Esophagus (tissue), 2 donors: ENCODE data around the gene RGS18. TPM values are rescaled to one million over a fixed set of nuclear protein-coding genes. Genes with fewer than 3 reads are reported as not detected.

Experiments used
- H3K27ac ChIP-seq, 2 donors: one replicate each; pipeline ENCODE4 v1.5.1; 2013; ENCODE audit warnings: low read depth in 2 of 2, mild to moderate bottlenecking in 2 of 2, inconsistent platforms in 1 of 2, low read length in 1 of 2, moderate library complexity in 1 of 2
- H3K27me3 ChIP-seq, 2 donors: one replicate each; pipeline ENCODE4 v1.6.1; 2013; ENCODE audit warnings: low read length in 2 of 2, control low read depth in 1 of 2, mild to moderate bottlenecking in 1 of 2; ENCODE audit not compliant: insufficient read depth in 2 of 2, control insufficient read depth in 1 of 2
- H3K36me3 ChIP-seq, 2 donors: one replicate each; pipeline ENCODE4 v1.6.1; 2013; ENCODE audit warnings: low read length in 1 of 2; ENCODE audit not compliant: control insufficient read depth in 2 of 2, insufficient read depth in 2 of 2
- H3K4me1 ChIP-seq, 2 donors: one replicate each; pipeline ENCODE4 v1.6.1; 2013; ENCODE audit warnings: low read length in 1 of 2; ENCODE audit not compliant: control insufficient read depth in 2 of 2, insufficient read depth in 2 of 2
- H3K4me3 ChIP-seq, 2 donors: one replicate each; pipeline ENCODE4 v1.5.1; 2013; ENCODE audit warnings: low read length in 2 of 2, mild to moderate bottlenecking in 2 of 2, low read depth in 1 of 2, moderate library complexity in 1 of 2
- H3K9me3 ChIP-seq, 2 donors: one replicate each; pipeline ENCODE4 v1.6.1; 2013; ENCODE audit warnings: mild to moderate bottlenecking in 2 of 2, low read depth in 1 of 2, low read length in 1 of 2, moderate library complexity in 1 of 2; ENCODE audit not compliant: control insufficient read depth in 2 of 2, insufficient read depth in 1 of 2
- WGBS, 2 donors: extraction: QIAGEN DNeasy Blood & Tissue Kit; methylation state at CpG; one replicate each; pipeline ENCODE4 v1.1.7; 2013; 5-methylcytosine and 5-hydroxymethylcytosine counted together
- polyA plus RNA-seq, 2 donors: library from polyadenylated mRNA; stranded (reverse); fragments of 200-250 nt; gene quantifications; one replicate each; pipeline ENCODE4 v1.2.3, GENCODE V29; 2013
- donor health status: healthy with polysubstance abuse.
- donor health status: Bipolar disorder and iron deficiency.

The RGS18 gene
- polyA plus RNA-seq, 2 donors = 0.29 to 0.41 TPM

GRCh38 chr1:192131914-192132313 lies 26.3 kb upstream of the RGS18 start:
- Histone ChIP-seq H3K9me3 (no peaks in the 10 kb centered on the region), H3K4me3 (no peak overlapping the region)
- WGBS, 2 donors = 48 to 50% methylated on average over 4 of the region's 4 CpGs

DNA sequence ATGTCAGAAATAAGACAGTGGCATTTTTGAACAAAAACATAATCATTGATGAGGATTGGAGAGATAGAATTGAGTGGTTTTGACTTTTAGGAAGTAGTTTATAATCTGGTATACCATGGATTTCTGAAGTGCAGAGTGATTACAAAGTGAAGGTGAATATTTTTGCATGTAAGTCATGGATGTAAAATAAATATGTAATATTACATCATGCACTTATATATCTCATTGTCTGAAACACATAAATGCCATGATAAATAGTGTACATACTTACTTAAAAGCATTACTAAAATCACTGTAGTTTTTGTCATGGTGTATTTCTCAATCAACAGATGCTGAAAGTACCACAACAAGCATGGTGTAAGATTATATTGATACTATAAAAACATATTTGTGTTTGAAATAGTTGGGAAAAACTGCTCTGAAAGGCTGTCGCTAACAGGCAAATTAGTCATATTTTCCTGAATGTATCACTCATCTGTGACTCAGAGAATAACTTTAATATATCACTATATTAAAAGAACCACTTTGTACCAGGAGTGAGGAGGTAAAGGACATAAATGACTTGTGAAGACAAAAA lies 24.8 kb upstream of the RGS18 start:
- WGBS, 2 donors = 71 to 75% methylated on average over 1 of the region's 1 CpG
- no peaks in the 10 kb centered on the region for H3K4me1 ChIP-seq
- no peak overlapping the region for H3K27ac ChIP-seq

More at GRCh38 chr1:192131914-192132313, 26.3 kb upstream of the RGS18 start:
- Histone ChIP-seq H3K4me1 (no peaks in the 10 kb centered on the region), H3K36me3 (no peaks in the 10 kb centered on the region), H3K27me3 (no peaks in the 10 kb centered on the region), H3K27ac (no peak overlapping the region)

DNA sequence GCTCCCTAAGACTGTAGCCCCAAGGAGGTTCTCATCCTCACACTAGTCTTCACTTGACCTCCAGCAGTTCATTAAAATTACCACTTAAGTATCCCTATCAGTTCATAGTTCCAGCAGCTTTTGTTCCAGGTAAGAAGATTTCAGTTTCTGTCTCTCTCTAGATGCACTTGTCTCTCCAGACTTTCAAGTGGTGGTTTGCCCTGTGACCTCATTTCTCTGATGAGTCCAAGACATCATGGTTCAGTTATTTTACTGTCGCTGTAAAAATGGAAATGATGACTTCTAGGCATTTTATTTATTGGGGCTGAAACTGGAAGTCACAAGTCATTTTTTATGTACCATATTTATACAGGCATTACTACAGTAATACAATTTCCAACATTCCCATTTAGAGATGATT lies 17.9 kb upstream of the RGS18 start:
- 81 to 89% methylated on average over 1 of the region's 1 CpG for WGBS, 2 donors
- Histone ChIP-seq H3K36me3 (no peaks in the 10 kb centered on the region), H3K4me3 (no peak overlapping the region), H3K4me1 (no peaks in the 10 kb centered on the region), H3K9me3 (no peaks in the 10 kb centered on the region), H3K27ac (no peak overlapping the region), H3K27me3 (no peaks in the 10 kb centered on the region)

More for the DNA sequence above, 24.8 kb upstream of the RGS18 start:
- Histone ChIP-seq H3K4me3 (no peak overlapping the region), H3K9me3 (no peaks in the 10 kb centered on the region), H3K27me3 (no peaks in the 10 kb centered on the region), H3K36me3 (no peaks in the 10 kb centered on the region)

DNA sequence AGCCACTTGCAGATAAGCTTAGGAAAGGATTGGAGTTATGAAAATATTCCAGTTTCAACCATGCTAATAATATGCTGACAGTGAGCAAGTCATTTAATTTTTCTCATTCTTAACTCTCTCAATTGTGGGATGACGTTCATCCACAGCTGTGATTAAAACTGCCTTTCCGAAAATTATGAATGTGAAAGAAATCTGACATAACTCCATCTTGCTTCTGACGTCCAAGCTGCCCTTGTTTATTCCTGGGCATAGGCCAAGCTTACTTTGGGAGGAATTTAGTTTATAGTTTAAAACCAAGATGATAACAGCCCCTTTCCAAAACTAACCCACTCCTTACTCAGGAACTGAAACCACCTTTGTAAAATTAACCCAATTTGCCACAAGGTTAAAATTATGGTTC lies 11.0 kb upstream of the RGS18 start:
- no peaks in the 10 kb centered on the region for H3K4me1 ChIP-seq
- WGBS, 2 donors = 55 to 64% methylated on average over 3 of the region's 3 CpGs
- H3K4me3 ChIP-seq = no peak overlapping the region
- no peak overlapping the region for H3K27ac ChIP-seq
- H3K27me3 ChIP-seq = no peaks in the 10 kb centered on the region
- H3K36me3 ChIP-seq = no peaks in the 10 kb centered on the region
- H3K9me3 ChIP-seq = no peaks in the 10 kb centered on the region

GRCh38 chr1:192147696-192148095 lies 10.6 kb upstream of the RGS18 start:
- H3K36me3 ChIP-seq = no peaks in the 10 kb centered on the region
- H3K27ac ChIP-seq = no peak overlapping the region
- no peaks in the 10 kb centered on the region for H3K27me3 ChIP-seq
- WGBS, 2 donors = 77 to 79% methylated on average over 1 of the region's 1 CpG
- no peaks in the 10 kb centered on the region for H3K4me1 ChIP-seq
- no peak overlapping the region for H3K4me3 ChIP-seq
- H3K9me3 ChIP-seq = no peaks in the 10 kb centered on the region

DNA sequence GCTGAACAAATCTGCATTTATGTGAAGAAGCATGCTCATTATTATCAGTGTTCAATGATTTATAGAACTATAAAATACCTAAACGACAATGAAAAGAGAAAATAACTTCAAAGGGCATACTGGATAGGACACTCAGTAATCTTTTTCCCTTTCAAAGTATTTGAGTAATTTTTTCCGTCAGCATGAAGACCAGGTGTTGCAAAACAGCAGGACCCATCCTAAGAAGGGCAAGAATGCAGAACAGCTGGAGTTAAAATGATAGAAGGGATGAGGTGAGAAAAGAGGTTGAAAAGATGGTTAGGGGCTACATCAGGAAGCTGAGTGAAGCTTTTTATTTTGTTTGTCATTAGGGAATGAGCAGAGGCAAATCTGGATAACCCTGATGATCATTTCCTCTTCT lies 7.1 kb upstream of the RGS18 start:
- 53 to 58% methylated on average over 2 of the region's 2 CpGs for WGBS, 2 donors
- no peaks in the 10 kb centered on the region for H3K9me3 ChIP-seq
- no peak overlapping the region for H3K27ac ChIP-seq
- no peaks in the 10 kb centered on the region for H3K4me1 ChIP-seq
- no peaks in the 10 kb centered on the region for H3K36me3 ChIP-seq
- H3K4me3 ChIP-seq = no peak overlapping the region
- no peaks in the 10 kb centered on the region for H3K27me3 ChIP-seq

DNA sequence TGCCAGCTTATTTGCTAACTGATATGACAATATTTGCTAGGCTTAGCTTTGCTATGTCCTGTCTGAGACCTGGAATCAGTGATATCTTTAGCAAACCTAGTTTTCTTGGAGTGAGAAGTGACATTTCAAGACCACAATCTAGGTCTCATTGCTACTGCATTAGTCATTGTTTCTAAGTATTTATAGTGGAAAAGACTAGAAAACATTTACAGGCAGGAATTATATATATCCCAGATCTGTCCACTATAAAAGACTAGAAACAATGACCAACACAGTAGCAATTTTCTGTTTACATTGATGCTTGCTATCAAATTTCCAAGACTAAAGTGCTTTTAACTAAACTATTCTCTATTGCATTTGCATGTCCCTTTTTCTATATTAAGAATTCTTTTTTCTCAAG lies 5.0 kb upstream of the RGS18 start:
- Histone ChIP-seq H3K4me3 (no peak overlapping the region), H3K9me3 (no peaks in the 10 kb centered on the region), H3K36me3 (no peaks in the 10 kb centered on the region), H3K4me1 (no peaks in the 10 kb centered on the region), H3K27me3 (no peaks in the 10 kb centered on the region), H3K27ac (no peak overlapping the region)

GRCh38 chr1:192157067-192157466 lies 1.2 kb upstream of the RGS18 start:
- H3K27me3 ChIP-seq = no peaks in the 10 kb centered on the region
- H3K27ac ChIP-seq = no peak overlapping the region
- no peaks in the 10 kb centered on the region for H3K9me3 ChIP-seq
- H3K36me3 ChIP-seq = no peaks in the 10 kb centered on the region
- no peaks in the 10 kb centered on the region for H3K4me1 ChIP-seq
- H3K4me3 ChIP-seq = no peak overlapping the region

DNA sequence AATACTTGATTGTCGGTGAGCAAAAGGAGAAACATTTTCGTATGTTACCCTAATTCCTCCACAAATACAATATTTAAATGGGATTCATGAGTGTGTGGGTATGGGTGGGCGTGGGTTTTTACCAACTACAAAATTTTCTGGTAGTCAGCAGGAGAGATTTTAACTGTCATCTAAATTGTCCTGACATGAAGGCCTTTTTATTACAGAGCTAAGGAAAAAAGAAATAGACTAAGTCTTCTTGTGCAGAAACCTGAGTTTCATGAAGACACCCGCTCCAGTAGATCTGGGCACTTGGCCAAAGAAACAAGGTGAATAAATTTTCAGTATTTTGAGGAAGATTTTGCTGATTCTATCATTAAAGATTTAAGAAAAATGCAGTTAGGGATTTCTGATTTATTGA lies 752 bp downstream of the RGS18 start:
- WGBS, 2 donors = 58 to 61% methylated on average over 4 of the region's 4 CpGs
- H3K27me3 ChIP-seq = no peaks in the 10 kb centered on the region
- no peak overlapping the region for H3K4me3 ChIP-seq
- no peaks in the 10 kb centered on the region for H3K9me3 ChIP-seq
- no peak overlapping the region for H3K27ac ChIP-seq
- no peaks in the 10 kb centered on the region for H3K36me3 ChIP-seq
- no peaks in the 10 kb centered on the region for H3K4me1 ChIP-seq

DNA sequence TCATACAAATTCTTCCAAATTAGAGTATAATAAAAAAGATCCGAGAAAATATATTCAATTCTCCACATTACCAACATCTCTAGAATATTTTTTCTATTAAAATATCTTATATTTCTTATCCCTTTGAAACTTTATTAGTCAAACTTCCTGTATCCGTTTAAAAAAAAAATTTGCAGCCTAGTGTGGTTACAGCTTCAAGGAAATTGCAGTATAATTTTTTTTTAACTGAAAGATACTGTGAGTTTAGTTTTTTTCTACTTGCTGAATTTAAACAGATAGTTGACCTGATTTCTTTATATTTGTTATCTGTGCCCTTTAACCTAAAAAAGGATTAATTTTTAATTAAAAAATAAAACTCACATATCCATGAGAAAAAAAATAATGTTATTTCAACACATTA lies 1.5 kb downstream of the RGS18 start:
- no peak overlapping the region for H3K27ac ChIP-seq
- WGBS, 2 donors = 62 to 66% methylated on average over 2 of the region's 2 CpGs
- no peaks in the 10 kb centered on the region for H3K4me1 ChIP-seq
- H3K36me3 ChIP-seq = no peaks in the 10 kb centered on the region
- no peaks in the 10 kb centered on the region for H3K27me3 ChIP-seq
- H3K4me3 ChIP-seq = no peak overlapping the region
- no peaks in the 10 kb centered on the region for H3K9me3 ChIP-seq
